Measurements from ENCODE around the gene PCDH12.
"Not testable (repeated sequence)": the region's sequence is repeated elsewhere in the genome, so short reads cannot be mapped to it uniquely, and the experiment has no call there.

PCDH12 gene

DNA sequence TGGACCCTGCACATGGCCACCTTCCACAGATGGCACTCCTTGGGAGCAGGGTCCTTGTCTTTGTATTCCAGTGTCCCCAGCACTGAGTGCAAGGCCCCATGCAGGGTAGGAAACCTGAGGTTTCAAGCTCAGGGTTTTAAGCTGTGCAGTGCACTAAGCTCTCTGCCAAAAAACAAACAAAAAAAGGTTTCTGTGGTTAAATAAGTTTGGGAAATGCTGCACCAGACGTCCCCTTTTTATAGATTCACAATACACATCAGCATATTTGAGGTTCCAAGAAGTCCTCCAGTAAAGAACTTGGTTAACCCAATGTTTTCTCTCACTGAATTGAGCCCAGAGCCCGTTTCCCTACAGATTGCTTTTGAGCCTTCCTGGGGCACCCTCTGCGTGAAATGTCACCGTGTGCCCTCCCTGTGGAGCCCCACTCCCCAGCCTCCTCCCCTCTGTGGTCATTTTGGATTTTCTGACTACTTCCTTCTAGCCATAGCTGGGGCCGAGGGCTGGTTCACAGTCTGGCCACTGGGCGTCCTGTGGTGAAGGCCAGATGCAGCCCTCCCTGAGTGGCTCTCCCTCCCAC is 17.2 kb downstream of the PCDH12 start:
- peak; percentile 41 for DNase-seq (ENCODE audit: low read depth)

DNA sequence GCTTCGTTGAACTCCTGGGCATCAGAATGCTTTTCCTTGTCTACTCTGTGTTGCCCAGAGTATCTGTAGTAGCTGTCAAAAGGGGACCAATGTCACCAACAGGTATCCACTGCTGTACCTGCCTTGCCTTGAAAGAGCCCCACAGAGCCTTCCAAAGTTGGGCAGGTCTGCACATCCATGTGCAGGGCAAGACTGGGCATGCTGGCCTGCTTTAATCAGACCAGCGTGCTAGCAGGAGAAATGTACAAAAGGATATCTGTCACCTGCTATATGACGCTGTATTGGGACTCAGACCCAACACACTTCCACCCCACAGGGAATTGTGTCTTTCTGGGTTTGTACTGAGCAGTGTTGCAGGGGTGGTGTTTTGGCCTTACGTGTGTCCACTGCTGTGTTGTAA is 22.5 kb downstream of the PCDH12 start:
- no peak for DNase-seq (ENCODE audit: low read depth)

DNA sequence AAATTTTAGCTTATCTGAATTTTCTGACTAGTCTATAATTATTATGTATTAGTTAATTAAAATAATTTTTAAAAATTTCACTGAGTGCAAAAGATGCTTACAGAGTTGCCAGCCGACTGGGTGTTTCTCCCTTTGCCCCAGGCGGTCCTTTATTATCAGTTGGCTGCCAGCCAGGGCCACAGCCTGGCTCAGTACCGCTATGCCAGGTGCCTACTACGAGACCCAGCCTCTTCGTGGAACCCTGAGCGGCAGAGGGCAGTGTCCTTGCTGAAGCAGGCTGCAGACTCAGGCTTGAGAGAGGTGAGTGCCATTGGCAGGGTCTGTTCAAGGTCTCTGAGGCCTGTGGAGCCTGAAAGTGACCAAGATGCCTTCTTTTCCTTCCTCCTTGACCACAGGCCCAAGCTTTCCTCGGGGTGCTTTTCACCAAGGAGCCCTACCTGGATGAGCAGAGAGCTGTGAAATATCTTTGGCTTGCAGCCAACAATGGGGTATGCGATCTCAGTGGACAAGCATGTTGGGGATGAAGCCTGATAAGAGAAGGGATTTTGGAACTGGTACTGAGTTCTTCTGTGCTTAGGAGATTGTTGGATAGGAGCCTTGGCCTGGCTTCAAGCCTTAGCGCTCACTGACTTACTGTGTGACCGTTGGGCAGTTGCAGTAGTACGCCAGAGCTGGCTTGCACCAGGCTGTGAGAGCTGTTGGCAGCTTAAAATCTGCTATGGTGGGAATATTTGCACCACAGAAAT is 23.7 kb downstream of the PCDH12 start:
- DNase-seq (ENCODE audit: low read depth), result no peak

DNA sequence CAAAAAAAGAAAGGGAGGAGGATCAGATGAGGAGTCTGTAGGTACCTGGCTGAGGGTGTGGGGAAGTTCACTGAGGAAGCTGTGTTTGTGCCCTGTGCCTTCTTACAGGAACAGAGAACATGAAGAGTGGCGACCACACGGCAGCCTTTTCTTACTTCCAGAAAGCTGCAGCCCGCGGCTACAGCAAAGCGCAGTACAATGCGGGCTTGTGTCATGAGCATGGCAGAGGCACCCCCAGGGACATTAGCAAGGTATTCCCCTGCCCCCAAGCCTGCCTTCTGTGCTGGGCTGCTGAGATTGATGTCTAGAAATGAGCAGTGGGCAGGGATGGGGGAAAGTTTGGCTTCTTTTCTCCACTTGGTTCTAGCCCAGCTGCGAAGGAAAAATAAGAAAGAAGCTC is 24.9 kb downstream of the PCDH12 start:
- no peak for DNase-seq (ENCODE audit: low read depth)

DNA sequence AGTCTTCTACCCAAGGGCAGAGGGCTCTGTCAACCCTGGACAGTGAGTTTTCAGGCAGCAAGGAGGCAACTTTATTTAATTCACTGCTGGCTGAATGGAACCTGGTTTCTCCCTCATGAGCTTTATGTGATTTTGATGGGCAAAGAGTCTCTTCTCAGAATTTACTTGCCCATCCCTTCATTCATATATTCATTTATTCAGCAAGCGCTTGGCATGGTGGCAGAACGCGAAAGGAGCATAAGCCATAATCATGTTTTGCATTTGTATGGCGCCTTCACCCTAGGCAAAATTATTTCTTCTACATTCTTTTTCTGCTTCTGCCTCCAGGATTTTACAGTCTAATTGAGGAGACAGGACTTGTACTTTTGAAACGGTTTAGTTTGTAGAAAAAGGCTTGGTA is 26.3 kb downstream of the PCDH12 start:
- DNase-seq (ENCODE audit: low read depth), result no peak

DNA sequence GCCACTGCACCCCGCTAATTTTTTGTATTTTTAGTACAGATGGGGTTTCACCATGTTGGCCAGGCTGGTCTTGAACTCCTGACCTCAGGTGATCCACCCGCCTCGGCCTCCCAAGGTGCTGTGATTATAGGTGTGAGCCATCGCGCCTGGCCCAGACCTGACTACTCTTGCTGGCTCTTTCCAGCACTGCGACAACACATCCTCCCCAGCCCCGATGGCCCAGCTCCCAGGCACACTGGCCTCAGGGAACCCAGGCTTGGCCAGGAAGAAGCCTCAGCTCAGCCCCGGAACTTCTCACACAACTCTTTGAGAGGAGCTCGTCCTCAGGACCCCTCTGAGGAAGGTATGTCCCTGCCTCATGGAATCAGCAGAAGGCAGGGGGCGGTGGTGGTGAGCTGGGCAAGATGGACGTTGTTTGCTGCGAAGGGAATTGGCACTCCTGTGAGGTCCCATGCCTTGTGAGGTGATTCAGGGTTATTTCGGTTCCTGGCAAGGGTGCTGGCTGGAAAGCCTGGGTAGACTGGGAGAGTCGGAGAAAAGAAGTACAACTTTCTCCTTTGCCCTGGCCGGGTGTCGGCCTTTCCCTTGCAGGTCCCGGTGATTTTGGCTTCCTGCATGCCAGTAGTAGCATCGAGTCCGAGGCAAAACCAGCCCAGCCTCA is 28.5 kb downstream of the PCDH12 start:
- no peak for DNase-seq (ENCODE audit: low read depth)

DNA sequence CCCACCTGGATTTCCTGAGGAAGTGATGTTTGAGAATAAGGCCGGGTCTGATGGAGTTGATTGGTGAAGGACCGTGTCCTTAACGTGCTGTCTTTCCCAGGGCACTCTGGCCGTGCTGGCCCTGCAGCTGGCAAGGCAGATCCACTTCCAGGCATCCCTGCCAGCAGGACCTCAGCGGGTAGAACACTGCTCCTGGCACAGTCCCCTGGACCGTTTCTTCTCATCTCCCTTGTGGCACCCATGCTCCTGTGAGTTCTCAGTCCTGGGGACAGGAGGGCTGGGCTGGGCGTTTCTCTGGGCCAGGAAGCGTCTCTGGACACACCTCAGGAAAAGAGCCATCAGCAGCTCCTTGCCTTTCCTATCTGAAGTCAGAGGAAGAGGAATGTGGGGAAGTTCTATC is 30.0 kb downstream of the PCDH12 start:
- no peak for DNase-seq (ENCODE audit: low read depth)

DNA sequence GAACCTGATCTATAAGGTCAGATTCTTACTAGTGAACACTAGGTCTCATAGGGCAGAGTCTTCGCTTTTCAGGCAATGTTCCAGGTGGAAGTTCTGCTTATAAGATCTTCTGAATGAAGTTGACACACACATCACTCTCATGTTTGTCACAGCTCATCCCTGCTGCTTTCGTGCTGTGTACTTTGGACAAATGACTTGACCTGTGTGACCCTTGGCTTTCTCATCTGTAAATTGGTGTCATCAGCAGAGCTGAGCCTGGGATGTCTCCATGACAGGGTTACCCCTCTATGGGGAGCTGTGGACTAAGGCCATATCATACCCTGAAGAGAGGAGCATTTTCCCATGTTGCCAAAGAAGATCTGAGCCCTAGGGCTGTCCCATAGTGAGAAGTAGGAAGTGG is 31.6 kb downstream of the PCDH12 start:
- DNase-seq (ENCODE audit: low read depth), result no peak

DNA sequence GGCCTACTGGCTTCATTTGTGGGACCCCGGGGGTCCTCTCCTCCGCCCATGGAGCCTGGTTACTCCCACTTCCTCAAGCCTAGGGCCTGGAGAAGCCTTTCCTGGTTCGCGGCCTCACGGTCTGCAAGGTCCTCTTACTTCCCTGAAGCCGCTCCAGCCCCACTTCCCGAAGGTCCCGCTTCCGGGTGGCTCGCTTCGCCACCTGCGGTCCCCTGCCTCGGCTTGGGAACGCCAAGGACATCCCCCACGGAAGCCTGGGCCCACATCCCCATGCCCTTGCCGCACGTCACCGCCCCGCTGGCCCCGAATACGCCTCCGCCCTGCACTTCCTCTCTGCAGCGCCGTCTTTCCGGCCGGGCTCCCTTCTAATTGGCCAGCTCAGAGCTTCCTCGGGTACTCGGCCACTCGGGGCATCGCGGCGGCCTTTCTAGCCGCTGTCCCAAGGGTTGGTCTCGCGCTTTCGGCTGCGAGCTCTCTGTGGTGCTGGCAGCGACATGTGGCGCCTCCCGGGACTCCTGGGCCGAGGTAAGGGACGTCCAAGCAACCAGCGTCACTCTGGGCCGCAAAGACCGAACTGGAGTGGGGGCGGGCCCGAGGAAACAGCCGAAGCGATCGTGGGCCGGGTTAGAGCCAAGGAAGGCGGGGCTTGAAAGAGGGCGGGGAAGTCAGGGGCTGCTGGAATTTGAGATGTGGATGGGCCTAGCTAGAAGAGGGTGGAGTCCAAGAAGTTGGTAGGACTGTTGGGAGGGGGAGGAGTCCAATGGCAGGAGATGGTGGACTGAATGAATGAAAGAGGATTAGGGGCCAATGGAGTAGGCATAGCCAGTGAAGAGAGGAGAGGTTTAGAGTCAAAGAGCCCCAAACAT is 34.3 kb downstream of the PCDH12 start, which contains the start of gene DELE1:
Gene DELE1 (plus strand): TSS at position 424 of the 866 bp plus-strand sequence. CDS start 71 bp downstream, at position 495.
- peak; percentile 91 for DNase-seq (ENCODE audit: low read depth)

DNA sequence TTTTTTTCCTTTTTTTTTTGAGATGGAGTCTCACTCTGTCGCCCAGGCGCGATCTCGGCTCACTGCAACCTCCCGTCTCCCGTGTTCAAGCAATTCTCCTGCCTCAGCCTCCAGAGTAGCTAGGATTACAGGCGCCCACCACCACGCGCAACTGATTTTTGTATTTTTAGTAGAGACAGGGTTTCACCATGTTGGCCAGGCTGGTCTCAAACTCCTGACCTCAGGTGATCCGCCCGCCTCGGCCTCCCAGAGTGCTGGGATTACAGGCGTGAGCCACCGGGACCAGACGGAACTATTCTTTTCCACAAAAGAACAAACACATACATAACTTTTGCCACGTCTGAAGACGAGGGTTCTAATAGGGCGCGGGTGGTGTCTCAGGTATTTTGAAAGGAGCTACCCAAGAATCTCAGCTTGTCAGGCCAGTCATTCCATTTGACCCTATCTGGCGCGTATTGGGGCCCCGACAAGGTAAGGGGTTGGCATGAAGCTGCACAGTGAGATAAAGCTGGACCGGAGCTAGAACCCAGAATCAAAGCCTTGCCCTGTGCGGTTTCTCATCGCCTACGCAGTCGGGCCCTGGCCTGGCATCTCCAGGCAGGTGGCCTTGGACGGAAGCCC is 35.1 kb downstream of the PCDH12 start:
- DNase-seq (ENCODE audit: low read depth), result not testable (repeated sequence)

DNA sequence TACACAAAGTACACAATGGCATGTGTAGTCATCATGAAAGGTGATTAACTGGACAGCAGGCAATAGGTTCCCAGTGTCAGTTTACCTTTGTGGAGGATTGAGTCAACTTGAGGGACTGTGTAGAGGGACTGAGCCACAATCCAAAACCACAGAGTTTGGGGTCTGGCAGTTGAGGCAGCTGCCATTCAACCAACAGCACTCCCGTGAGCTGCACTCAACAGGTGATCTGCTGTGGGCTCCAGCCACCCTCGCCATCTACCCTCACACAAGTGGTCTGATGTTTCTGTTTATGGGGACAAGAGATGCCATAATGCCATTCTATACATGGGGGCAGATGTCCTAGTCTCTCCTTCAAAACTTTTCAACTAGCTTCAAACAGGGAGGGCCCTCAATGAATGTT is 37.2 kb downstream of the PCDH12 start:
- DNase-seq (ENCODE audit: low read depth), result no peak

DNA sequence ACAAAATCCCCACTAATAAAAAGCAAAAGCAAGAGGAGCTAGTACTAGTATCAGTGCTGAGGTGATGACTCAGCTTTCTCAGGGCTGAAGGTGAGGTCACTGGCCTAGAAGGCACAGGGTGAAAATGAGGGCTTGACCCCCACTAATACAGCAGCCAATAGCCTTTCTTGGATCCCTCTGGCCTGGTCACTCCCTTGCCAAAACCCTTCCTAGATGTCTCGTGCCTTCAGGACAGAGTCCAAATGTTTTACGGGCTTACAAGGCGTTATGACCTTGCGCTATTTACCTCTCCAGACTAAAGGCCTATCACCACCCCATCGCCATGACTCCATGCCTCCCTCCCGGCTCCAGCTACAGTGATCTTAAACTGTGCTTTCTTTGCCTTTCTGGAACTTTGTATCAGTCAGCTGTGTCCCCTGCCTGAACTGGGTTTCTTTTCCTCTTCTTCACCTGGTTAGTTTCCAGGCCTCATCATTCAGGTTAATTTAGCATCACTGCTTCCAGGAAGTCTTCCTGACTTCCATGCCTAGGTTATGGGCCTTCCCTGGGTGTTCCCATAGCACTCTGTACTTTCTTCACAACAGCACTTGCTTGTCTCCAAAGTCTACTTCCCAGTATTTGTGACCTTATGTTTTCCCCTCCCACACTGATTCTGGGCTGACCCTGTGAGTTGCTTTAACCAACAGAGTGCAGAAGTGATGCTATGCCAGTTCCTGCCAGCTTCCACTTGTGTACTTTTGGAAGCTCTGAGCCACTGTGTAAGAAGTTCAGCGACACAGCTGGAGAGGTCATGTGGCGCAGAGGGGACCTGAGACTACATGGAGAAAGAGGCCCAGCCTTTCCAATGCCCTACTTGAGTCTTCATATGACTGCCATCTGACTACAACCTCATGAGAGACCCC is 38.5 kb downstream of the PCDH12 start:
- DNase-seq (ENCODE audit: low read depth), result no peak

DNA sequence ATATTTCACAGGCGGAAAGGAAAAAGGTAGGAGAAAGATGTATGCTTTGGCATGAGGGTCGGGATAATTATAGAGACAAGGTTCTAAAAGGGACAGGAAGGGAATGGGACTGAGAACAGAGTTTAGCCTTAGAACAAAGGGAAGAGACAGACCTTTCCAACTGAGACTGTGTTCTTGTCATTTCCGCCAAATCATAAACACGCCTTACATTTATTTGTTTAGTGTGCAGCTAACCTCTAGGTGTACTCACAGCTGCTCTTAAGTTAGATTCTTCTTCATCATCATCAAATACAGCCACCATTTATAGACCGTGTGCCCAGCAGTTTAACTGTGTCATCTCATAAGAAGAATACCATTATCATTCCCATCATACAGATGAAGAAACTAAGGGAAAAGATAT is 40.2 kb downstream of the PCDH12 start:
- no peak for DNase-seq (ENCODE audit: low read depth)

DNA sequence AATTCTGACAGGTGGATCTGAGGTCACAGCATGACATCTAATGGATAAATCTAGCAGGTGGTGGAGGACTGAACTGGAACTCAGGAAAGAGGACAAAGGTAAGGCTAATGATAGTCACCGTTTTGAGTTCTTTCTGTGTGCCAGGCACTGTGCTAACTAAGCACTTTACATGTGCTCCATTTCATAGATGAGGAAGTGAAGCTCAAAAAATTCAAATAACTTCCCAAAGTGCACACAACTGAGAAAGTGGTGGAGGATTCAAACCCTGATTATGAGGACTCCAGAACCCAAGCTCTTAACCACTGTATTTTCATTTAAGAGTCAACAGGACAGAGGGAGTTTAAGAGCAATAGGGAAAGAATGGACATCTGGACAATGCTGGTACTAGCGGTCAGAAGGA is 41.5 kb downstream of the PCDH12 start:
- DNase-seq (ENCODE audit: low read depth), result no peak

DNA sequence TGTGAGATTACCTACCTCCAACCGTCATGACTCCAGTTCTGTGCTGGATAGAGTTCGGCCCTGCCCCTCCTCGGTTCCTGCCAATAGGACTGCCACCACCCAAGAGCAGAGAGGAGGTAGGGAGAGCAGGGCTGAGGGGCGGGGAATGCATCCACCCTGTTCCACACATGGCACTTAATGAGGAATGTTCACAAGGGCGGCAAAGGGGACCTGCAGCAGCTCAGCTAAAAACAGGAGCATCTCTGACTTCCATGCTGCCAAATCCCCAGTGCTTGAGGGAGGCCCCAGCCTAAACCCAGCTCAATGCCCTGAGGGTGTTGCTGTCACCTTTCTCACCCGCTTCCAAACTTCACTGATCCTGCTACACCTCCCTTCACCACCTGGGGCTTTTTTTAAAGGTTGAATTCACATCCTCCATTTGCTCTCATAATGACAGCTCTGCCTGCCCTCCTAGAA is 42.1 kb downstream of the PCDH12 start:
- no peak for DNase-seq (ENCODE audit: low read depth)

DNA sequence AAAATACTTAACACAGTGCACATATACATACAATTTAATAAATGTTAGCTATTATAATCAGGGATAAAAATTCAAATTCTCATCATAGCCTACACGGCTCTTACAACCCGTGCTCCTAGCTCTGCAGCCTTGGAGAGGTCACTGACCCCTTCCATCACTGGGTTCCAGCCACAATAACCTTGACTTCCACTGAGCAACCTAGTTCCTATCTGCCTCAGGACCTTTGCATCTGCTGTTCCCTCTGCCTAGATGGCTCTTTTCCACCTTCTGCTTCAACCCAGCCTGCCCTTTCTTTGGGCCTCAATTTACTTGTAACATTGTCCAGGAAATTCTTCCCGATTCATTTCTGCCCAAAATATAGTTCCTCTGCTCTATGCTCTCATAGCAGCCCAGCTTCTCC is 43.2 kb downstream of the PCDH12 start:
- no peak for DNase-seq (ENCODE audit: low read depth)

DNA sequence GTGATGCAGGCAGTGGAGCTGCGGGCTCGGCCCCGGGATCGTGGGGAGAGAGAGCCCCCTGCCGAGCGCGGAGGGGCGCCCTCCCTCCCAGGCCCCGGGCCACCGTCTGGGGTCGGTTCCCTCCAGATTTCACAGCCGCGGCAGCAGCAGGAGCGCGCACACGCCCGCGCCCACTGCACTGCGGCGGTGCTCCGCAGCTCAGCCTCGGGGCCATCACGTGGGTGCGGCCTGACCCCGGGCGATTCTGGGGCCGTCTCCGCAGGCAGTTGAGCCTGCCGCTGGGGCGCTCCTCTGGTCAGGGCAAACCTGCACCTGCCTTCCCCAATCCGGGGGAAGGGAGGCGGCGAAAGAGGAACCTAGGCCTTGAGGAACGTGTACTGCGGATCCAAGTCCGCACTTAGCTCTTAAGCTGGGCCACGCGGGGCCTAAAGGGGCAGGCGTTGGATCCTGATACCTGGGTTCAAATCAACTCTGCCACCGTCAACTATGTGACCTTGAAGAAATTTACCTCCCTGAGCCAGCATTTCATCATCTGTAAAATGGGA is 43.7 kb downstream of the PCDH12 start:
- DNase-seq (ENCODE audit: low read depth), result no peak

DNA sequence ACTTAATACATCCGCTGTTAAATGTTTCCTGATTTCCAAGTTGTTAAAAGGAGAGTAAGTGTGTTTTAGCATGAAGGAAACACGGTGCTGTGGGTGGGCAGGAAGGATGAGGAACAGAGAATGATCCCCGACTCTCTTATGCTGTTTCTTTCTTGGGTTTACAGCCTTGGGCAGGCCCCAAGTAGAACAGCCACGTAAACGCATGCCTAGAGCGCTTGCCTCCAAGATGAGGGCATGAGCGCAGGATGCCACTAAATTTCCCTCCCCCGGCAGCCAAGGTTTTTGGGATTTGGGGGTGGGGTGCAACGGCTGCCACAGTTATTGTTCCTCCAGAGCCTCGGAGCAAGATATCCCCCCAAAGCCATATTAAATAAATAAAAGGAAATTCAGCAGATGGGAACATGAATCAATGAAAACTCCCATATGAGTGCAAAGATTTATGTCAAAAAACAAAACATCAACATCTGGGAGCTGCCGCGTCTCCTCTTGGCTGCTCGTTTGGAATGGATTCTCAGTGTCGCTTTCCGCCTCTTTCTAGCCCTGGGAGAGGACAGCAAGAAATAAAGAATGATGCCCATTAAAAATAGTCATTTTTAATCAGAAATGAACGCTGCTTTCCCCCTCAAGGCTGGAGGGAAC is 44.3 kb downstream of the PCDH12 start:
- DNase-seq (ENCODE audit: low read depth), result no peak

DNA sequence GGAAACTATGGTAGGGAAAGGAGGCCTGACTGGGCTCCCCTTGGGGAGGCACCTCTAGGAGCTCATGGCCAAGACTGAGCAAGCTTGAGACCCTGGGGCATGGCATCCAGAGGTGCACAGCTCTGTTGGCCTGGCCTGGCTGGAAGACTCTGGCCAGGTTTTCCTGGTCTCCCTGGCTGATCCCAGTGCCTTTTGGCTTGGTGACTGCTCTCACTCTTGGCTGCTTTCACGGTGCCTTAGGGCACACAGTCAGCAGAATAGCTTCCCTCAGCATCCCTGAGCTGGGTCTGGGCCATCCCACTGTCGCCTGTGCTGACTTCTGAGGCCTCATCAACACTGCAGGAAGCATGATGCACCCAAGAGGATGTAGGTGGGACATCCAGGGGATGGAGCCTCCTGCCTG is 47.7 kb downstream of the PCDH12 start:
- no peak for DNase-seq (ENCODE audit: low read depth)

DNA sequence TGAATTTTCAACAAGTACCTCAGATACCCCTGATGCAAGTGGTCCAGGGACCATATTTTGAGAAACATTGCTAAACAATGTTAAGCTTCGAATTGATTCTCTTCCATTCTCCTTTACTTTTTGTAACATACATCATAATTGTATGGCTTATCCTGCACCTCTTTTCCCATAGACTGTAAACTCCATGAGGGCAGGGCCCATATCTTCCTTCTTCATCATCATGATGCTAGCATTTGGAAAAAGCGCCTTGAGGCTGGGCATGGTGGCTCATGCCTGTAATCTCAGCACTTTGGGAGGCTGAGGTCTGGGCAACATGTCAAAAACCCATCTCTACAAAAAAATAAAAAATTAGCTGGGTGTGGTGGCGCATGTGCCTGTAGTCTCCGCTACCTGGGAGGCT is 48.8 kb downstream of the PCDH12 start:
- DNase-seq (ENCODE audit: low read depth), result no peak
